GM21825 (cell line): ENCODE data around the gene SNX9.
"Not testable (repeated sequence)": the region's sequence is repeated elsewhere in the genome, so short reads cannot be mapped to it uniquely, and the experiment has no call there.

ENCODE experiments used
- ATAC-seq: cut with Tn5 transposase; IDR thresholded peaks from one replicate; pipeline ENCODE4 v1.9.1; 2021; ENCODE audit warnings: mild to moderate bottlenecking, moderate library complexity; ENCODE audit not compliant: unreplicated experiment

The SNX9 gene

DNA sequence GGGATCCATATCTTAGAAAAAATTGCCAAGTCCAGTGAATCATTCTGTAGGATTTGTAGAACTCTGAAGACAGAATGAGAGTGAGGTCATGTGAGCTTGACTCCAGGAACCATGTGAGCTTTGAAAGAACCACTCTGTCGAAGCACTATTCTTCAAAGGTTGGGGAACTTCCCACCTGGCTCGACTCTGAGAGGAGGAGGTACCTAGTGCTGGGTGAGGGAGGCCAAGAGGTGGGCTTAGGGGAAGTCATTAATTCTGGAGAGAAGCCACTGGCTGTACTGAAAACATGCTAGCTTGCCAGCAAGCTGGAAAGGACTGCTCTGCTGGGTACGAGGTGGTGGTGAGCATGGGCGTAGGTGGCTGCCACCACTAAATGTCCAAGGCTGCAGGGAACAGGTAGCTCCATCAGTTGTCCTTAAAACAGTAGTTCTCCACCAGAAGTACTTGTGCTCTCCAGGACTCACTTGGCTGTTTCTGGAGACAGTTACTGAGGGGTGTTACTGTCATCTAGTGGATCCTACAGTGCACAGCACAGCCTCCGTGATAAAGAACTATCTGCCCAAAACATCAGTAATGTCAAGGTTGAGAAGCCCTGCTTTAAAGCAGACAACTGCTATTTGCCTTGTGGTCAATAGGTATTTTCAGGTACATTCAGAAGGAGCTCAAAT is 124.0 kb downstream of the SNX9 start:
- ATAC-seq, result no peak

DNA sequence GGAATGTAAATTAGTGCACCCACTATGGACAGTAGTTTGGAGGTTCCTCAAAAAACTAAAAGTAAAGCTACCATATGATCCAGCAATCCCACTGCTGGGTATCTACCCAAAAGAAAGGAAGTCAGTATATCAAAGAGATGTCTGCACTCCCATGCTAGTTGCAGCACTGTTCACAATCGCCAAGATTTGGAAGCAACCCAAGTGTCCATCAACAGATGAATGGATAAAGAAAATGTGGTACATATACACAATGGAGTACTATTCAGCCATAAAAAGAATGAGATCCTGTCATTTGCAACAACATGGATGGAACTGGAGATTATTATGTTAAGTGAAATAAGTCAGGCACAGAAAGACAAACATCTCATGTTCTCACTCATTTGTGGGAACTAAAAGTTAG is 127.9 kb downstream of the SNX9 start:
- not testable (repeated sequence) for ATAC-seq

DNA sequence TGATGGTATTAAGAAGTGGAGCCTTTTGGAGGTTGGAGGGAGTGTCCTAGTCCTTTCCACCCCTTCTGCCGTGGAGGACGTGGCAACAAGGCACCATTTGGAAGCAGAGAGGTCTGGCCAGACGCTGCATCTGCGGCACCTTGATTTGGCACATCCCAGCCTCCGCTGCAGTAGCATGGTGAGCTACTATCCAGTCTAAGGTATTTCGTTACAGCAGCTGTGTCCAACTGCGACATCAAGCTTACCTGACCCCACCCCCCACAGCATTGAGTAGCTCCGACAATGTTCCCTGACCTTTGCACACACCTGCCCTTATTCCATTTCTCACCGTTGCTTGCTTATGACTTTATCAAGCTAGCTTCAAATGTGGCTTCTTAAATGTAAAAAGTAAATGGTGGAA is 128.8 kb downstream of the SNX9 start:
- ATAC-seq, result no peak

DNA sequence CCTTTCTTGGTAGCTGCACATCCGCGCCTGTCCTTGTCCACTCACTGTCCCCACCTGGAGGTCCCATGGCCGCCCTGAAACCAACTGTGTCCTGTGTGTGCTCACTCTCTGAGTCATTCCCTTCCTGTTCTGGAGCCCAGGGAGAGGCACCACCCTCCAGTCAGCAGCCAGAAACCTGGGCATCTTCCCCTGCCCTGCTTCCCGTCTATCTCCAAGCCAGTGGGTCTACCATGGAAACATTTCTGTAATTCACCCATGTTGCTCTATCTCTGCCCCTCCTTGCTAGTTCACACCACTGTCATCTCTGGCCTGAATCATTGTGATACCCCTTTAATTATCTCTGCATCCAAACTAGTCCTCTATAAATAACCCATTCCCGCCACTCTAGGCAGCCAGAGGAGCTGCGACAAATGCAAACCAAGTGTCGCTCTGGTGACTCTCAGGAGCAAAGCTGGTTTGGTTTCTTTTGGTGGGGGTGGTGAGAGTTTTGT is 129.9 kb downstream of the SNX9 start:
- no peak for ATAC-seq

DNA sequence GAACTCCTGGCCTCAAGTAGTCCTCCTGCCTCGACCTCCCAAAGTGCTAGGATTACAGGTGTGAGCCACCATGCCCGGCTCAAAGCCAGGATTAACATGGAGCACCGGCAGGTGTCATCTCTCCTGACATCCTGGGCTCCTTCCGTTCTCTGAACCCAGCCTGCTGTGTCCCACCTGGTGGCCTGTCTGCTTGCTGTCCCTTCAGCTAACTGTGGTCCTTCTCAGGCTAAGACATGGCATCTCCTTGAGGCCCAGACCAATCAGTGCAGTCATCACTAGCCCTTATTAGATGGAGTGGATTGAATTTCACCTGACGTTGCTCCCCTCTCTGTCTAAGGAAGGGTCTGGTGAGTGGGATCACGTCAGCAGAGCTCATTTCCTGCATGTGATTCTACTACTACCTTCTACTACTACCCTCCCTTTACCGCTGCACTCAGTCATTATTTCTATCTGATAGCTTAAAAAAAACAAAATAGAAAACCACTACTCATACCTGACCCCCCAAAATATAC is 130.6 kb downstream of the SNX9 start:
- no peak for ATAC-seq

DNA sequence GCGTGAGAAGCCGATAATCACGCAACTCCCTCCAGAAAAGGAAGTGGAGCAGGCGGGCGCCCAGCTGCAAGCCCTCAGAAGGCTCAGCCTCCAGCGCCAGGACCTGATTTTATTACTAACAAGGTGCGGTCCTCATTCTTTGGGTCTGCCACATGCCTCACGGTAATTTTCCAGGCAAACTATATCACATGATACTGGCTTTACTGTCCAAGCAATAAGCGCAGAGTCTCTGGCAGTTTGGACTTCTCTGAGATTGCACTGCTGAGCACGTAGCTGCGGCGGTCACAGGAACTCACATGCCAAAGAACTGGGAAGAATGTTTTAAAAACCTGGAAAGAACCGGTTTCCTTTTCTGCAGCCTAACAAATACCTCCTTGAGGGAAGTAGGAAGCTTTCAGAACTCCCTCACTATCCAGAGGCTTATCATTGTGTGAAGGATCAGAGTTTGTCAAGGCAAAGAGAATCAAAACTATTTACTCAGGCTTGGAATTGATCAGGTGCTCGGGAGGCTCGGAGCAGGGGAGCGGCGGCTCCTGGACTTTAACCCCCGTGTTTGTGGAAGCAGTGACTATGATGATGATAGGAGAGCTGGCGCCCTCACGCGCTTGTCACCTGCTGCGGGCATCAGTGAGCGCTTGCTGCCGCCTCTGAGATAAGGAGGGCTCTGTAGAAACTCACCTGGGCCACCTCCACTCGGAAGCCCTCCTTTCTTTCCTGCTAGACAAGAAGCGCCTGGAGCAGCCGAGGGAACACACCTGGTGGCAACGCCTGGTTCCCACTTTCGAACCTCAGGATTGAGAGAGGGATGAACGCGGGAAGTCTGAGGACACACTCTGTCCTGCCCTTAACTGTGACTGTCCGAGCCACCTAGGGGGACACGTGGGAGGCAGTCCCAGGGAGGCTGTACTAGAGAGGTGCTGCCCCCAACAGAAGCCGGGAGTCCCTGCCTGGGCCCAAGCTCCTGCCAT is 131.4 kb downstream of the SNX9 start:
- ATAC-seq, result no peak

DNA sequence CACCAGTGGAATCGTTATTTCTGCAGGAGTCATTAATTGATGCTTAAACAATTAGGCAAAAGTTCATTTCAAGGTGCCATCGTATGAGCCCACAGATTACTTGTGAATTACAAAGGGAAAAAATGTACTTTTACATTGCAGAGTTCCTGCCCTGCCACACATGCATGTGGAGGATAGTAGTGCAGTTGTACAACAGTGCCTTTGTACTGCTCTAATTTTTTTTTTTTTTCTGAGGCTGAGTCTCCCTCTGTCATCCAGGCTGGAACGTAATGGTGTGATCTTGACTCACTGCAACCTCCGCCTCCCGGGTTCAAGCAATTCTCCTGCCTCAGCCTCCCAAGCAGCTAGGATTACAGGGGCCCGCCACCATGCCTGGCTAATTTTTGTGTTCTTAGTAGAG is 132.6 kb downstream of the SNX9 start:
- no peak for ATAC-seq

DNA sequence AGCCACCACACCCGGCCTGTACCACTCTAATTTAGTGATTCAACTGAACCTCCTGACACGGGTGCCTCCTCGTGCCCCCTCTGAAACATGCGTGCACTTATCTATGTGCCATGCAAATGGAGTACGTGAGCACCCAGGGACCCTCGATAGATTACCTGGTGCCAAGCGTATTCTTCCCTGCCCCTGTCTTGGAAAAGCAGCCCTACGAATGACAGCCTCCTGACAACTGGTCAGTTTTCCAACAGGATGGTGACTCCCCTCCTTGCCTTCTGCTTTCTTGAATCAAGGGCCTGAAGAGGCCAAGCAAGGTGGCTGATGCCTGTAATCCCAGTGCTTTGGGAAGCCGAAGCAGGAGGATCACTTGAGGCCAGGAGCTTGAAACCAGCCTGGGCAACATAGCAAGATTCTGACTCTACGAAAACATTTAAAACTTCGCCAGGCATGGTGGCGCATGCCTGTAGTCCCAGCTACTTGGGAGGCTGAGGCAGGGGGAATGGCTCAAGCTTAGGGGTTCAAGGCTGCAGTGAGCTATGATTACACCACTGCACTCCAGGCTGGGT is 133.2 kb downstream of the SNX9 start:
- ATAC-seq, result no peak

DNA sequence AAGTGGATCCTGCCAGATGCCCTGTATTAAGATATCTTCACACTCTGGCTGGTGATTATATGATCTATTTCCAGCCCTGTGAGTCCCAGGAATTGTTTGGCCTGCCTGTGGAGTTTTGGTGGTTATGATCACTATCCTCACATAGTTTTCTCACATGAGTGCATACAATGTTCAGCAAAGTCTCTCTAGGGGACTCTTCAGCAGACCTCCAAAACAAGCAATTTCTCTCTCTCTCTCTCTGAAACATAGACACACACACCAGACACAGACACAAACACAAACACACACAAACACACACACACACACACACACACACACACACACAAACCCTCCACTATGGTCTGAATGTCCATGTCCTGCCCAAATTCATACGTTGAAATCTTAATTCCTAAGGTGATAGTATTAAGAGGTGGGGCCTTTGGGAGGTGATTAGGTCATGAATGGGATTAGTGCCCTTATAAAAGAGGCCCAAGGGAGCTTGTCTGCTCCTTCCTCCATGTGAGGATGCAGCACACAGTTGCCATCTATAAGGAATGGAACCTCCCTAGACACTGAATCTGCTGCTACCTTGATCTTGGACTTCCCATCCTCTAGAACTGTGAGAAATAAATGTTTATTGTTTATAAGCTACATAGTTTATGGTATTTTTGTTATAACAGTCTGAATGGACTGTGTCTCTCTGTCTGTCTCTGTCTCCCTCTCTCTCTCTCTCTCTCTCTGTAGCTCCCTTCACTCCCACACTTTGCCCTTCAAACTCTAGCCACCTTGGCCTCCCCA is 136.6 kb downstream of the SNX9 start:
- ATAC-seq, result no peak

DNA sequence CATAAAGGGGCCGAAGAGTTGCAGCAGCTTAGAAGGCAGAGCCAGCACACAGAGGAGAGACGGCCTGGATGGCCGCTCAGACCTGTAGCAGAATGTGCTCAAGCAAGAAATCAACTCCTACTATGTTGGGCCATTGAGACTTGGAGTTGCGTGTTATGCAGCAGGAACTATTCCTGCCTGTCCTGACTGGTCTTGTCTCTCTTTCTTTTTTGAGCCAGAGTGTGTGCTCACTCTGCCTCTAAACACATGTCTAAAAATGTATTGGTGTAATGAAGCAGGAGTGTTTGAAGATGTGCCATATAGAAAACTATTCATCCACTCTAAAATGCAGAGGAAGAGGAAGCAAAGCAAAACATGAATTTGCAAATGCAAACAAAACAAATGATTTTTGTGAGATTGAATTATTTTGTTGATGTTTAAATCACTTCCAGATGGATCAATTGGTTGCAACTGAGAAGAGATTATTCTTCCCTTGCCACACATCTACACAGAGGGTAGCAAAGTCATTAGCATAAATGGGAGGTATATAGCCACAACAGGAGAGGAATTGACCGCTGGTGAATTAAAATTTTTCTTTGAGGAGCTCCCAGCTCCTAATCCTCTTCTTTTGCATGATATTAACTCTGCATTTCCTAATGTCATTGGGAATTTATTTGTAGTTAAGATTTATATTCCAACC is 138.2 kb downstream of the SNX9 start:
- ATAC-seq, result no peak

DNA sequence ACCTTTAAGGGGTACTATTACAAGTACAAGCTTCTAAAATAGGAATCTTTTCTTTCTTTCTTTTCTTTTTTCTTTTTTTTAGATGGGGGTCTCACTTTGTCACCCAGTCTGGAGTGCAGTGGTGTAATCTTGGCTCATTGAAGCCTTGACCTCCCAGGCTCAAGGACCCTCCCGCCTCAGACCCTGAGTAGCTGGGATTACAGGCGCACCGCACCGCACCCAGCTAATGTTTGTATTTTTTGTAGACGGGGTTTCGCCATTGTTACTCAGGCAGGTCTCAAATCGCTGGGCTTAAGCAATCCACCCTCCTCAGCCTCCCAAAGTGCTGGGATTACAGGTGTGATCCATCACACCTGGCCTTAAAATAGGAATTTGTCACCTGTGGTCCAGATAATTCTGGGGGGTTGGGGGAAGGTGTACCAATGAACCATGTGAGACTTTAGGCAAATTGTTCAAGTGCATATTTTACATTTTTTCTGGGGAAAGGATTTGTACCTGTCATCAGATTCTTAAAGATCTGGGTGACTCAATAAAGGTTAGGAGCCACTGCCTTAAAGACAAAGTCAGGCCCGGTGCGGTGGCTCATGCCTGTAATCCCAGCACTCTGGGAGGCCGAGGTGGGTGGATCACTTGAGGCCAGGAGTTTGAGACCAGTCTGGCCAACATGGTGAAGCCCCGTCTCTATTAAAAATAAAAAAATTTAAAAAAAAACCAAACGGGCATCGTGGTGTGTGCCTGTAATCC is 139.0 kb downstream of the SNX9 start:
- ATAC-seq, result no peak

DNA sequence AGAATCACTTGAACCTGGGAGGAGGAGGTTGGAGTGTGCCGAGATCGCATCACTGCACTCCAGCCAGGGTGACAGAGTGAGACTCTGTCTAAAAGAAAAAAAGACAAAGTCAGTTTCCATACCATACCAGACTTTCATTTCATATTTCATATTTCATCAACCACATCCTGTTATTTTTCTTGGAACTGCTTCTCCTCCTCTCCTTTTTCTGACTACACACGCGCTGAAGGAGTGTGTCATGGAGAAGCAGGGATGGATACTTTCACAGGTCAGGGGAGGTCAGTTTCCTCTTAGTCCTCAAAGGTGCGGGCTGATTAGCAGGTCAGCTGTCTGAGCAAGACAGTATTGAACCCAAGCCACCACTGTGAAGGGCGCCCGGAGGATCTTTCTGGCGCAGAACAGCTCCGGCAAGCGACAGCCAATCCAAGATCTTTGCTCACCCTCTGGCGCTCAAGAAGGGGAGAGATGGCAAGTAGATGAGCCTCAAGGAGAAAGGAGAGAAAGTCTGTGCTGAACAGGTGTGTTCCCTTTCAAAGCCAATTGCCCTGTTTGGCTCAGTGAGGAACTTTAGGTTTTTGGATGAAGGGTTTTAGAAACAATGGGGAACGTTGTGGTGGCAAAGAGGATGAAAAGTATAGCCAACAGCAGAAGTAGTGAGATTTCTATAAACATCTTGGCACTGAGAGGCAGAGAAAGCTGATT is 139.7 kb downstream of the SNX9 start:
- no peak for ATAC-seq

DNA sequence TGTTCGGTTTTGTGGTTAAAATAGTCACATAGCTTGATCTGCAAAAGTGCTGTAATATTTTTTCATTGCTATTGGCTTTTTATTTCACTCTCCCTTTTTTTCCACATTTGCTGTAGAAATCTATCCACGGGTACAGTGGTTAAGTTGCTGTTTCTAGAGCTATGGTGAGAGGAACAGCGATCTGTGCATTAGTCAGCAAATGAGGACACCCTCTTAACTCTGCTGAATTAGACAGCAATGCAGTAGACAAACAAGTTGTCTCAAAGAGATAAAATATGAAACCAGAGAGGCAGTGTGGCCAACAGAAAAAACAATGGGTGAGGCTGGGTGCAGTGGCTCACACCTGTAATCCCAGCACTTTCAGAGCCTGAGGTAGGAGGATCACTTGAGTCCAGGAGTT is 141.1 kb downstream of the SNX9 start:
- ATAC-seq, result no peak

DNA sequence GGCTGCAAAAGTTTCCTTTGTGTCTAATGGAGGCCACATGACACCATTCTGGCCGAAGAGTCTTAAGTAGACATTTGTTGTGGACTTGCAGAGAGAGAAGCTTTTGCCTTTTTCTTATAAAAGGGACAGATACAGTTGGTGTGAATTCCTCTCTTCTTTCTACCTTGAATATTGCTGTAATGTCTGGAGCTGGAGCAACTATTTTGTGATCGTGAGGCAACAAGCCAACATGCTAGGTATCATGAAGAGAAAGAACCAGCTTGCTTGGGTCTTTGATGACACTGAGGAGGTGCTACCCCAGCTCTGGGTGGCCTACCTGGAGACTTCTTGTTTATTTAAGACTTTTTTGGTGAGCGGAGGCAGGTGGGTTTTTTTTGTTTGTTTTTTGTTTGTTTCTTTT is 142.3 kb downstream of the SNX9 start:
- ATAC-seq, result no peak

DNA sequence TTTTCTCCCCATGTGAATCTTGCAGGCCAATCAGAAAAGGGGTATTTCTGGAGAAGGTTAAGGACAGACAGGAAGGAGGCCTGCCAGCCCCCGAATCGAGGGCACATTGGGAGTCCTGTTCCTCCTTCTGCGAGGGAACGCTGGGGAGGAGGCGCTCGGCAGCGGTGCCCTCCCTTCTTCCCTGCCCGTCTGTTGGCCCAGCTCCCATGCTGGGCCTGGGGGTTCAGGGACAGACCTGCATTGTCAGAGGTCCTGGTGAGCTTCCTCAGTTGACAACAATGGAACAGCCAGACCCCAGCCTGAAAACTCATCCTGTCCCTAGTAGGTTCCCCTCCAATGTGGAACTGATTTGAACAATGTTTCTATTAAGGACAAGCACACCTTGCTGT is 143.5 kb downstream of the SNX9 start:
- no peak for ATAC-seq

DNA sequence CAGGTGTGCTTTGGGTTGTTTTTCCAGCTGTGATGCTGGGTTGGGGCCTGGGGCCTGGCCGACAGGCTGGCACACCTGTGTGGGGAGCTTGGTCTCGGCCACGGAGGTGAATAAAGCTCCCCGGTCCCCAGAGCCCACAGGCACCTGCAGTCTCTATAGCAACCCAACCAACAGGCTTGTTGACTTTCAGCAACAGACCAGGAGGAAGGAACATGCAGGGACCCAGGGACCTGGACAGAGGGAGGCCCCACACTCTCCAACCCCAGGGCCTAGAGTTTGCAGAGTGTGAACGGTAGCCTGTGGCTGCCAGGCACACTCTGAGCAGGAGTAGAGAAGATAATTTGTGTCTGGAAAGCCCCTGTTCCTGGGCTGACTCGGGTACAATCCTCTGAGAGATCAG is 144.0 kb downstream of the SNX9 start:
- ATAC-seq, result no peak

DNA sequence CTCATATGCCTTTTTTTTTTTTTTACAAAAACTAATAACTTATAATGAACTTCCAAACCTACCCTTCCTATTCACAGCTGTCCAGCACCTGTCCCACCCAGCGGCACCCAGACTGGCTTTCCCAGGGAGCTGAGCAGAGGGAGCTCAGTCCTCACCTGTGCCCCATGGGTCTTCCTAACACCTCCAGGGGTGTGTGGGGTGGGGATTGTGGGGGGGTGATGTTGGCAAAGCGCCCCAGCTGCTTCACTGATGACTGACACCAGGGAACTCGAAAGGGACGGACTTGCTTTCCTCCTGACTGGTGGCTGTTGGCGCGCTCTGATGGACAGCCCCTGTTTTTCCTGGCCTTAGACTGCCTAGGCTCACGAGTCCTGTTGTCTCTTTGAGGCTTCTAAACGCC is 144.4 kb downstream of the SNX9 start:
- ATAC-seq, result no peak

DNA sequence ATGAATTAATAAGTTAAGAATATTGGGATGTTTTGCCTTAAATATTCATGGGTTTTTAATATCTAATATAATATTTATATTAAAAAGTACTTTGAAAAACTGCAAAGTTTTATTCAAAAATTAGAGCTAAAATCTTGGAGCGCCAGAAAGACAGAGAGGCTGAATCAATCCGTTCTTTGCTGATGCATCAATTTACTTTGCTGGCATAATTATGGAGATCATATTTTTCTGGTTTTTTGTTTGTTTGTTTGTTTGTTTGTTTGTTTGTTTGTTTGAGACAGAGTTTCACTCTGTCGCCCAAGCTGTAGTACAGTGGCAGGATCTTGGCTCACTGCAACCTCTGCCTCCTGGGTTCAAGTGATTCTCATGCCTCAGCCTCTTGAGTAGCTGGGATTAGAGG is 149.1 kb downstream of the SNX9 start:
- ATAC-seq, result not testable (repeated sequence)

DNA sequence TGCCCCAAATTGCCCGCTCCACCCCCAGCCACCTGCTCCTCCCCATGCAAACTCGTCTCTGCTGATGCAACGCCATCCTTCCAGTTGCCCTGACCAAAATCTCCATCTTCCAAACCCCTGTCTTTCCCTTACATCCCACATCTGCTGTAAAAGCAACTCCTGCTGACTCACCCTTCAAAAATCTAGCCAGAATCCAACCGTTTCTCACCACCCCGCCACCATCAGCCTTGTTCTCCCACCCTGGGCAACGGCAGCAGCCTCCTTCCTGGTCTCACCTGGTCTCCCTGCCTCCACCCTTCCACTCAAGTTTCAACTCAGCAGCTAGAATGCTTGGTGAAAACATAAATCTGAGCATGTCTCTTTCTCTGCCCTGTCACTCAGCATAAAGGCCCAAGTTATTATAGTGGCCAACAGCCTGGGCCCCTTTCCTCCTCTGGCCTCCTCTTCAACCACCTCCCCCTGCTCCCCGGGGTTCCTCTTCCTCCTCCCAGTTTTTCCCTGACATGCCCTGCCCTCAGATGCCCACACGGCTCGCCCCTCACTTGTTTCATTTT is 151.4 kb downstream of the SNX9 start:
- ATAC-seq, result no peak
